ENCODE results near the gene LCE3E.

DNA sequence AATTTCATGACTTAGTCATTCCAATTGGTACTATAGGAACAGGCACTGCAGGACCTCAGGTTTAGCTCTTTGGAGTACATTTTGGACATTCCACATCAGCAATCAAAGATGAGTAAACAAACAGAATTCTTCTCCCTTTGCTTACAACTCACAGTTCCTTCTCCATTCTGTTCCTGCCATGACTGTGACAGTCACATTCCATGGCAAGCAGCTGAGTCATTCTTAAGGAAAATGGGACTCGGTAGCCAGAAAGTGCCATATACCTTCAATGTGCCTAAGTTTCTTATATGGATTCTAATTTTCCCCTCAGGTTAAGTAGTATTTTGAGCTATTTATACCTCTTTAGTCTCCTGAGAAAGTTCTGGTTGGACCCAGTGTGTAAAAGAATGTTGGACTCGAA lies 26.7 kb downstream of the LCE3E start:
- TF ChIP-seq CTCF (IDR thresholded peaks at IDR 0.05; ENCODE audit: insufficient read depth, low read depth, low read length) (no peak), EZH2 (IDR thresholded peaks at IDR 0.05; ENCODE audit: insufficient read depth, low read length) (no peak)
